IPS-NIHi7 (cell line): ENCODE measurements around the gene RDM1.
"Not testable (repeated sequence)": the region's sequence is repeated elsewhere in the genome, so short reads cannot be mapped to it uniquely, and the experiment has no call there.

ENCODE experiments used
- DNase-seq: peaks from one replicate; pipeline ENCODE4 v3.0.0; 2012; ENCODE audit warnings: mixed read lengths; ENCODE audit errors: extremely low spot score

Gene RDM1, protein sequence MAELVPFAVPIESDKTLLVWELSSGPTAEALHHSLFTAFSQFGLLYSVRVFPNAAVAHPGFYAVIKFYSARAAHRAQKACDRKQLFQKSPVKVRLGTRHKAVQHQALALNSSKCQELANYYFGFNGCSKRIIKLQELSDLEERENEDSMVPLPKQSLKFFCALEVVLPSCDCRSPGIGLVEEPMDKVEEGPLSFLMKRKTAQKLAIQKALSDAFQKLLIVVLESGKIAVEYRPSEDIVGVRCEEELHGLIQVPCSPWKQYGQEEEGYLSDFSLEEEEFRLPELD

DNA sequence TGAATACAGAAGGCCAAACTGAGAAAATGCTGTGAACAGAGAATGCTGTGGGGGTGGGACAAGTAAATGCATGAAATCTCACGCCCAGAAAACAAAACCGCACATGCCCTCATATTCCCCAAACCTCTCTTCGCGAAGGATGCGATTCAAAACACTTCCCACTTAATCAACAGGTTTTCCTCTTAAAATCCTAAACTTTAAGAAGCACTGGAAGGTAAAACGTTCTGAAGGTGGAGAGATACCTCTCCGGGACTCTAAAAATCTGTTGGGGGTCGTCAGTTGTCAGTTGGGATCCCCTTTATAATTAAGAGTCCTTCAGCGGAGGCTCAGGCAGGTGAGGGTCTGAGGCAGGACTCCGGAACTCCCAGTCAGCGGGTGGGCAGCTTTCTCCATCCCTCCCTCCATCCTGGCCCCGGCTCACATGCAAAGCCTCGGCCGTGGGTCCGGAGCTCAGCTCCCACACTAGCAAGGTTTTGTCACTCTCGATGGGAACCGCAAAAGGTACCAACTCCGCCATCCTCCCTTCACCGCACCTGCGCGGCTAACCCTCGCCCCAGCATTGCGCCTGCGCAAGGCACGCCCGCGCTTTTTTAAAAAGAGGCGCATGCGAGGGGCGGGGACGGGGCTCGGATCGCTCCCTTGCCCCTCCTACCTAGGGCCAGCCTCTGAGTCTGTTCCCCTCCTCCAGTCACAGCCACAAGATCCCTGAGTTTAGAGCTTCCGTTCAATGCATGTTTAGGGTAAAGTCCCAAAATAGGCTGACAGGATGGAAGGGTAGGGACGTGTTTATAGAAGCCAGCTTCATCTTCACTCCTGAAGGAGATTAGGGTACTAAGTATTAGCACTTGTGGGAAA is at the start of gene RDM1:
Gene RDM1 (minus strand): TSS at position 563 of the 855 bp plus-strand sequence. CDS start 46 bp downstream, at position 517.
- DNase-seq = peak; percentile 99

DNA sequence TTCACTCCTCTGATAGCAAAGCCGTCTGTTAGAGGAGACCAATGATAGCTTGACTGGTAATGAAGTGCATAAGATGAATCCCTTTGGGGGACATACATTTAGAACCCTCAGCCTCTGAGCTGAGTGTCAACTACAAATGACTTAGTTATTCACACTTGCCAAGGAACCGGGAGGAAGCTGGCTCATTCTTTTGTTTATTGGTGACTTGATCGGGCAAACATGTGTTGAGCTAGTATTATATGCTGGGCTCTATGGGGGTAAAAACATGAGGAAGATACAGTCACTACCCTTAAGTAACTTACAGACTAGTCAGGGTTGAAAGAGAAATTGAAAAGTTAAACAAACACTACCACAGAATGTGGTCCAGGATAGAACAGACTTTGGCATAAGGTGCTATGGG is 47.8 kb upstream of the RDM1 start:
- no peak for DNase-seq

DNA sequence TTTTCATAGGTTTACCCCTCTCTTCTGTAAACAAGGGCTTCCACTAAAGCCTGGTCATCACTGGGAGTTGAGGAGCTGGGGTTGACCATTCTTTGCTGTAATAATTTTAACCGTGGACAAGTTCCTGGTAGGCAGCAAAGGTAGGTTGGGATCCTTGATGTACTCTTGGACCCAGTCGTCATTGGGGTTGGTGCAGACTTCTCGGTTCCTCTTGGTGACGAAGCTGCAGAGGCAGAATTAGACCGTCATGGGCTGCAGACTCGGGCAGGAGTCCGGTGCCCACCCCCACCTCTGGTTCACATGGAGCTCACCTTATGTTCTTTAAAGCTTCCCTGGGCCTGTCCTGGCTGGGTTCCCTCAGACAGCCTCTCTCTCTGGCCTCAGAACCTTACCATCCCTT is 46.9 kb upstream of the RDM1 start:
- DNase-seq = no peak

DNA sequence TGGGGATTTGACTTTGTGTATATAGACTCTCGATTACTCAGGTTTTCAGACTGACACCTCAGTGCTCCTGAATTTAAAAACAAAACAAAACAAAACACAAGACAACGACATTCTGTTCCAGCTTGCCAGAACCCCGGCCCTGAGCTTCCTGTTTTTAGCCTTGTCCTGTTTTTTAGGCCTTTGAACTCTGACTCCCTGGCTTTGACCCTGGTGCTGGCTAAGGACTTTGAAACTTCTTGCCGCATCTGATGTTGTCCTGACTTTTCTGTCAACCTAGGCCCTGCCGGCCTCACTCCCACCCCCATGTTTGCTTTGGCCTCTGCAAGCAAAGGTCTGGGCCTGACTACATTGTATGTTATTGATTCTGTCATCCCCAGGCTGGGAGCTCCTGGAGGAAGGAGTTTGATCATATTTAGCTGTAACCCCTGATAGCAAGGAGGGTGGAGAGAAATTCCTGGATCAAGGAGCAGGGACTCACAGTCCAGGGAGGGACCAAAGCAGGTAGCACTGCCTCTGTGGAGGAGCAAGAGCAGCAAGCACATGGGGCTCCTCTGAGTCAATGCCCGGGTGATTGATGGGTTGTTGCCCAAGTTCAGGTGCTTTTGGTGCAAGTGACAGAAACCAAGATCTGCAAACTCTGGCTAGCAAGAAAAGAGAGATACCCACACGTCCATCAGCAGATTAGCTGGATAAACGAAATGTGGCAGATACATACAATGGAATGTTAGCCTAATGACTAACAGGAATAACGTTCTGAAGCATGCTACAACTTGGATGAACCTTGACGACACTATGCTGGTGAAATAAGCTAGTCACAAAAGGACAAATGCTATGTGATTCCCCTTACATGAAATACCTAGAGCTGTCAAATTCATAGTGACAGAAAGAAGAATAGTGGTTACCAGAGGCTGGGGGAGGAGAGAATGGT is 43.0 kb upstream of the RDM1 start:
- DNase-seq = no peak

DNA sequence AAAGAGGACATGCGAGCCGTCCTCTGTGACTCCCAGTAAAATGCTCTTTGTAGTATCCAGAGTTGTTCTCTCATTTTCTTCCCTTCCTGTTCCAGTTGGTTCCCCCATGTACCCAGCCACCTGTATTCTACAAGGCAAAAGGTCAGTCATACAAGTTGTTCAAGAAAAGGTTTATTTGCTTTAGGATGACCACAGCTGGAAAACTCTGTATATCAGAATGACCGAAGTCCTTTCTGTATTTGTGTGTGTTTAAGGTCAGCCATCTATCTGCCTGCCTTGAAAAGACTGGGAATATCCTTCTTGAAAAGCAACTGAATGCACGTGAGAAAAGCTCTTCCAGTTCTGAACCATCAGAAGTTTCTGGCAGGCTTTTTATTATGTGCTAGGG is 42.4 kb upstream of the RDM1 start:
- DNase-seq = no peak

DNA sequence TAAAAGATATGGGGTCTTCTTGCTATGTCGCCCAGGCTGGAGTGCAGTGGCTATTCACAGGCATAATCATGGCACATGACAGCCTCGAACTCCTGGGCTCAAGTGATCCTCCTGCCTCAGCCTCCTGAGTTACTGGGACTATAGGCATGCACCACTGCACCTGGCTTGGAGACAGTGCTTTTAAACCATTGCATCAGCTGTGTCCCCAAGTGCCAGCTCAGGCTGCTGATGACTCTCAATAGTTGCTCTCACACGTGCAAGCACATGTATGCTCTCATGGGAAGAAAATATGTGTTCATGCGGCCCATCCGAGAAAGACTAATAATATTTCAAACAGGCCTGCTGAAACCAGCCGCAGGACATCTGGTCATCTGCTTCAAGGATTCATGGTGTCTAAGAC is 42.0 kb upstream of the RDM1 start:
- no peak for DNase-seq

DNA sequence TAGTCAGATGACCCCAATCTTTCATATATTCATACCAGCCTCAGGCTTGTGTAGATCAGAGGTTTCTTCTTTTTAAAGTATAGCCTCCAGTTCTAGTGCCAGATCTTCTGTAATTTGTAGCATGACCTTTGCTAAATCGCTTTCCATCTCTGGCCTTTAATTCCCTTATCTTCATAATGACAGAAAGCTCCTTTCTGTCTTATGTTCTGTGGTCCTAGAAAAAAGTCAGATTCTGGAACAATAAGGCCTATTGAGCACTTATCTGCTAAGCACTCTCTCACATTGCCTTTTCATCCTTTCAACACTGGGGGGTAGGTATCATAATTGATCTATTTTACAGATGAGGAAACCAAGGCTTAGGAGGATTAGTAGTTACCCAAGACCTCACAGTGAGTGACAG is 41.5 kb upstream of the RDM1 start:
- no peak for DNase-seq

DNA sequence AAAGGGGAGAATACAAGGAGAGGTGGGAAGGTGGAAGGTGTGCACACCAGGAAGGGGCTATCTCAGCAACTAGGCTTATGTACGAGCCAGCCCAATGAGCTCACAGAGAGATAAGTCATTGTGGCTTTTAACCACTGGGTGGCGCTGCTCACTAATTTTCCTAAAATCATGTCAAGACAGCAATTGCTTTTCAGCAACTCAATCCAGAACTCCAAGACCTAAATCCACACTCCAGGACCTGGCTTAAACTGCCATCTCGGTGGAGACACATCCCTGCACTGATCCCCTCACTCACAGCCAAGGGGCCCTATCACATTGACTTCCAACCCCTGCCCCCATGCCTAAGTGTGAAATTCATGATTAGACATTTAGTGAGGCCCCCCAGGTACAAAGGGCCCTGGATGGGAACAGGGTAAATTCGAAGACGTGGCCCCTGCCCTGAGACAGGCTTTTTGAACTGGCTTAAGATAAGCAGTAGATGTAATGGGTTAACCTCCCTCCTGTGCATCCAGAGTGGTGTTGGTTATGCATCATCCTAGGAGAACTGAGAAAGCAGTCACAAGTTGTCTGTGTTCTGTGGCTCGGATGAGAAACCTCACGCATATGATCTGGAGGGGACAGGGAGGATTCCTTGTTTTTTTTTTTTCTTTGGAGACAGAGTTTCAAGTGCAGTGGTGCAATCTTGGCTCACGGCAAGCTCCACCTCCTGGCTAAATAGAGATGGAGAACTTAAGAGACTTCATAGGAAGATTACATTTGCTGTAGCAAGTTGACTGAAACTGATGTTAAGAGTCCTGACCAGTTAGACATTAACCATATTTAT is 39.2 kb upstream of the RDM1 start:
- DNase-seq = peak; percentile 78

DNA sequence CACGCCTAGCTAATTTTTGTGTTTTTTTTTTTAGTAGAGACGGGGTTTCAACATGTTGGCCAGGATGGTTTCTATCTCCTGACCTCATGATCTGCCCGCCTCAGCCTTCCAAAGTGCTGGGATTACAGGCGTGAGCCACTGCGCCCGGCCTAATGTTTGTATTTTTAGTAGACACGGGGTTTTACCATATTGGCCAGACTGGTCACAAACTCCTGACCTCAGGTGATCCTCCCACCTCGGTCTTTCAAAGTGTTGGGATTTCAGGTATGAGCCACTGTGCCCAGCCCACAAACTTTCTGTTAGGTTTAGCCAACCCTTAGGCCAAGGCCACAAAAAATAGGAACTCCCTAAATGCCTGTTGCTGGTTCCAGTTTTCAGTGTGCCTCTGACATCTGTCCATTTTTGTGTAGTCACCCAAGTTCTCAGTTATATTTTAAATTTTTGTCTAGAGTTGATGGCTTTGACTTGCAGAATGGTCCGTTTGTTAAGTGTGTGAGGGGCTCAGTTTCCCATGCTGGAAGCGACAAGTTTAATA is 38.0 kb upstream of the RDM1 start:
- DNase-seq = no peak

DNA sequence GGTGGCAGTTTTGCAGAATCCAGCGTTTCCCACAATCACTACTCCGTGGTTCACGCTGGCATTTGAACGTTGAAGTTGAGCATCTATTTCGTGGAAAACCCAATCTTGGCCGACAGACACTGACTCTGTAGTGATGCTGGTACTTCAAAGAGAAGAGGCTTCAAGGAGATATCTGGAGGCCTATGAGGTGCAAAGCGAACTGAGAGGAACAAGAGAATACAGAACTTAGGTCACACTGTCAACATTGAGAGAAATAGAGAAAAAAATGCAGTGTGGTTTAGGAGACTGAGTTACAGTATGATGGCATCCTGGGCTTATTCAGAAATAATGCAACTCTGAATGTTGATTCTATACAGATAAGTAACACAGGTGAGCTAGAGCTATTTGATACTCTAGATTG is 34.7 kb upstream of the RDM1 start:
- no peak for DNase-seq

DNA sequence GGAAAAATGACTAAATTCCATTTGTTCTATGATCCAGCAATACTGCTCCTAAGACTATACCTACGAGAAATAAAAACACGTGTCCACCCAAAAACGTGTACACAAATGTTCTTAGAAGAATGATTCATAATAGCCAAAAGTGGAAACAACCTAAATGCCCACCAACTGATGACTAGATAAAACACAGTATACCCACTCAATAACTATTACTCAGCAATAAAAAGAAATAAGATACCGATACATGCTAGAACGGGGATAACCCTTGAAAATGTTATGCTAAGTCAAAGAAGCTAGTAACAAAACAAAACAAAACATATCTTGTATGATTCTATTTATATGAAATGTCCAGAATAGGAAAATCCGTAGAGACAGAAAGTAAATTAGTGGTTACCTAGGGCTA is 33.1 kb upstream of the RDM1 start:
- DNase-seq = no peak

DNA sequence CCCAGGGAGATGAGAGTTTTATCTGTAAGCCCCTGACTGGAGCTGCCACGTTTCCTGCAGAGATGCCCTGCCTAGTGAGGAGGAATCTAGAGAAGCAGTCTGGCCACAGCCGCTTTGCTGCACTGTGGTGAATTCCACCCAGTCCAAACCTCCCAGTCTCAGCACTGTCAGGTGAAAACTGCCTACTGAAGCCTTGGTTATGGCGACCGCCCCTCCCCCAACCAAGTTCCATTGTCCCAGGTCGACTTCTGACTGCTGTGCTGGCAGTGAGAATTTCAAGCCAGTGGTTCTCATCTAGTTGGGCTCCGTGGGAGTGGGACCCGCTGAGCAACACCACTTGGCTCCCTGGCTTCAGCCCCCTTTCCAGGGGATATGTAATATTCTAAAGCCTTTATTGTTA is 23.1 kb upstream of the RDM1 start:
- no peak for DNase-seq

DNA sequence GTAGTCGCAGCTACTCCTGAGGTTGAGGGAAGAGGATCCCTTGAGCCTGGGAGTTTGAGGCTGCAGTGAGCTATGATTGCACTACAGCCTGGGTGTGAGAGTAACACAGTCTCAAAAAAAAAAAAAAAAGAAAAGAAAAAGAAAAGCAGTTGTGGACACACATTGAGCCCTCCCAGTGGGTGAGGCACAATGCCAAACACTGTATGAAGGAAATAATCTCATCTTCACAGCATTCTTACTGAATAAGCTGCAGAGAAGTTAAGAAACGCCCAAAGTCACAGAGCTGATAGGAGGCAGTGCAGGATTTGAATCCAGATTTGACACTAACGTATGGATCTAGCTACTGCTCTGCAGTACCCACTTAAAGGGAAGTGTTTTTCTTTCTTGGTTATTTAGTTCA is 18.8 kb upstream of the RDM1 start:
- DNase-seq = no peak

DNA sequence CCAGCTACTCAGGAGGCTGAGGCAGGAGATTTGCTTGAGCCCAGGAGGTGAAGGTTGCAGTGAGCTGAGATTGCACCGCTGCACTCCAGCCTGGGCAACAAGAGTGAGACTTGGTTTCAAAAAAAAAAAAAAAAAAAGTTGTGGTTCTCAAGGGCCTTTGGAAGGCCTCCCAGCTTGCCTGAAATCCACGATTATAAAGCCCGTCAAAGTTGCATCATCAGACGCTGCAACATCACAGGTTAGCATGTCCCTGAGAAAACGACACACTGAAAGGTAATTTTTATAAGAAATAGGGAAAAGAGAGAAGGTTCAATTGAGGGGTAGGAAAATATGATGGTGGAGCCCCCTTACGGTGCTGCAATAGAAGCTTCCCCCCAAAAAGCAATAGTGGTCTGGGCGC is 17.5 kb upstream of the RDM1 start:
- no peak for DNase-seq

DNA sequence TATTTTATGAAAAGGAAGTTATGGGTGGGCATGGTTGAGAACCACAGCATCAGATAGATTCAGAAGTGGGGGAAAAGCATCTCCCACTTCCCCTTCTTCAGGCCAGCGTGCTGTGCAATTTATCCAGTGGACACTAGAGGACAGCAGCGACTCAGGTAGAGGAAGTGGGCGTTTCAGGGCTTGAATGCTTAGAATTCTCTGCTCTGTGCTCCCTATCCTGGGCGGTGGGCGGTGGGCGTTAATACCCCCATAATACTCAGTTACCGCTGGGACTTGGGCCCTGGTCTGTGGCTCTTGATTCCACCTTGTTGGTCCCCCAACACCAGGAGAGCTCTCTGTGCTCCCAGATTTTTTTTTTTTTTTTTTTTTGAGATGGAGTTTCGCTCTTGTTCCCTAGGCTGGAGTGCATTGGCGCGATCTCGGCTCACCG is 16.6 kb upstream of the RDM1 start:
- DNase-seq = peak; percentile 61

DNA sequence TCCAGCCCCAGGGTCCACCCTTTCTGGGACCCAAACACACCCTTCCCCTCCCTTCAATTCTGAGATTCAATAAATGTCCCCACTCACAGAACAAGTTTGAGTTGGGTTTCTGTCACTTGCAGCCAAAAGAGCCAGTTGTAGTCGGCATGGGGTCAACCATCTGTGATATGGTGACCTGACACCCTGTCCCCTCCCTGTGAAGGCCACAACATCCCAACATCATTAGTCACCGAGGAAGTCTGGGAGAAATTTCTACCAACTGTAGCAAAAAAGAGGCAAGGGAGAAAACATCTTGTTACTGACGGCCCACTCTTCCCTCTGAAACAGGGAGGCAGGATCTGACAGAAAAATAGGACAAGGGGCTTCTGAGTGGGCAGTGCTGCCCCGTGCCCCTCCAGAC is 13.6 kb upstream of the RDM1 start:
- DNase-seq = no peak

DNA sequence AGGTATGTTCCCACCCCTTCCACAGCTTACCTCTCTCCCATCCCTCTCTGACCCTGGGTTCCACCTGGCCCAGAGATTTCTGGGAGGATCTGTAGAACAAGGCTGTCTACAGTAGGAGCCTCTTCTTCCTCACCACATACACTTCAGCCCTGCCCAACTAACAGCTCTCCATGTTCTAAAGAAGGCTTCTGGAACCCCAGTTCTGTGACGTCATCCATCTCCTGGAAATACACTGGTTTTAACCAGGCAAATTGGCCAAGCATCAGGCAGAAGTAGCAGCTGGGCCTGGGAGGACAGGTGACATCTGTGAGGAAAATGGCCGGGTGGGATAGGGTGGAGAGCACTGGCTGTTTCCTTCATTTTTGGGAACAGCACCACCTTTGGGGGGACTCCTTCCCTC is 13.0 kb upstream of the RDM1 start, which contains the start of gene LYZL6:
Gene LYZL6 (minus strand): TSS at position 177 of the 400 bp plus-strand sequence. CDS start 4,357 bp downstream, outside the sequence.
- DNase-seq = no peak

DNA sequence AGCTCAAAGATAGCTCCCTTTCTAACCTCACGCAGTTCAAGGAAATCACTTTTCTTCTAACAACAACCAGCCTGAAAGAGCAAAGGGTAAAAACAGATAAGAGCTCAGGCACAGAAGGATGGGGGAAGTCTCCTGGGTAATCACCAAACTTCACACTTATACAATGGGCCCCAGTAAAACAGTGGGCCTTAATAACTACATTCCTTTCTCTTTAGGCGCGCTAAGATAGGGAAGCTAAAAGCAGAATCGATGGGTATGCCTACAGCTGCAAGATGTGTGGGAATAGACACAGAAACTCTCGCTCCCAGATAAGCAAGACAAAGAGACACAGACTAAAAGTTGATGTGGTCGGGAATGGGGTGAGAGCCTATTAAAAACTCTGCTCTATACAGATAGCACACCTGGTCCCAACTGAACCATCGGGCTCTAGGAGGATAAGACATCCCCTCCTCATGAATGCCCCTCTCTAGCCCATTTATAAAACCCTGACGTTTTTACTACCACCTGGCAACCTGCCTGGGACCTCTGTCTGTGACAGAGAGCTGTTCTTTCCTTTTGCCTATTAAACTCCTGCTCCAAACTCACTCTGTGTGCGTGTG is 12.1 kb upstream of the RDM1 start:
- DNase-seq = no peak

DNA sequence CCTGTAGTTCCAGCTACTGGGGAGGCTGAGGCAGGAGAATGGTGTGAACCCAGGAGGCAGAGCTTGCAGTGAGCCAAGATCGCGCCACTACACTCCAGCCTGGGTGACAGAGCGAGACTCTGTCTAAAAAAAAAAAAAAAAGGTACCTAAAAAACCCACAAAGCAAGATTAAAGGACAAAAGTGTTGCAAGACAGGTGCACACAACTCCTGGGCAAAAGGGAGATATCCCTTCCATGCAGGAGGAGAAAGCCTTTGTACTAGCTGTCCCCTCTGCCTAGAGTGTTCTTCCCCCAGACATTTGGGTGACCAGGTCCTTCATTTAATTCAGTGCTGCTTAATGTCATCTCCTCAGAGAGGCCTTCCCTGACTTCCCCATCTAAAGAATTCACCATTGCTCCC is 7.9 kb upstream of the RDM1 start:
- not testable (repeated sequence) for DNase-seq

DNA sequence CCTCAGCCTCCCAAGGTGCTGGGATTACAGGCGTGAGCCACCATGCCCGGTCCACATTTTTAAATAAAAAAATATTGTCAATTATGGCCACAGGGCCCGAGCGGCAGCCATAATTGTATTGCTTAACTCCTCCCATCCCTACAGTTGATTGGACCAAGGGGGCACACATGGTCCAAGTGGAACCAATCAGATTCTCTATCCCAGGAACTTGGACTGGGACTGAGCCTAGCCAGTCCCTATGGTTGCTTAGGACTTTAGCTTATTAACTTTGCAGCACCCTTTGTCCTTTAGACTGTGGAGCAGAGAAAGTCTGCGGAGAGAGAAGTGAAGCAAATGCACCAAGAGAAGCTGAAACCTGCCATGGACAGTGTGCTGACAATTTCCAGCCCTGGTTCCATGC is 5.5 kb upstream of the RDM1 start:
- DNase-seq = no peak
